ELR (cell line): ENCODE results near the gene GGA1.

ENCODE experiments used
- DNase-seq: peaks from one replicate; pipeline ENCODE4 v3.0.0-alpha.2; 2015; ENCODE audit warnings: low read depth

Gene GGA1

GRCh38 chr22:37674951-37675929 is 66.6 kb downstream of the GGA1 start, which contains the start of gene LGALS1:
Gene LGALS1, plus strand, starts transcription at chr22:37675636. Its CDS starts 67 bp downstream, at chr22:37675703.
- DNase-seq = peak; percentile 98

- DNase-seq = peak; percentile 47
These were observed 67.5 kb downstream of the GGA1 start for GRCh38 chr22:37675930-37676735.

- DNase-seq = peak; percentile 99
These were observed 68.3 kb downstream of the GGA1 start for GRCh38 chr22:37676736-37677492.

- DNase-seq = no peak
These were observed 68.9 kb downstream of the GGA1 start for GRCh38 chr22:37677493-37677974.

GRCh38 chr22:37678372-37678771 is 69.7 kb downstream of the GGA1 start:
- DNase-seq = no peak

GRCh38 chr22:37679670-37680069 is 71.0 kb downstream of the GGA1 start:
- no peak for DNase-seq

- peak; percentile 50 for DNase-seq
These were observed 71.7 kb downstream of the GGA1 start for GRCh38 chr22:37680191-37680851.

GRCh38 chr22:37681001-37681424 is 72.4 kb downstream of the GGA1 start:
- DNase-seq = peak; percentile 74

GRCh38 chr22:37681556-37682049 is 73.0 kb downstream of the GGA1 start:
- peak; percentile 88 for DNase-seq
